Prostate gland (tissue), 2 donors: Measurements from ENCODE around the gene DSCAML1.

Source experiments
- CTCF ChIP-seq, 4 experiments: fragments of 200-600 bp in 2 of 4; fragments of 450-650 bp in 2 of 4; sonication (generic) in 2 of 4; IDR thresholded peaks; 1 replicate in 3 of 4; 2 replicates in 1 of 4; pipeline ENCODE4 v1.5.1; 2016 to 2019; ENCODE audit warnings: antibody characterized with exemption in 4 of 4, mild to moderate bottlenecking in 2 of 4, moderate library complexity in 2 of 4
- POLR2A ChIP-seq: fragments of 450-650 bp; IDR thresholded peaks from one replicate; pipeline ENCODE4 v1.6.1; 2016; ENCODE audit warnings: antibody characterized with exemption, mild to moderate bottlenecking

DNA sequence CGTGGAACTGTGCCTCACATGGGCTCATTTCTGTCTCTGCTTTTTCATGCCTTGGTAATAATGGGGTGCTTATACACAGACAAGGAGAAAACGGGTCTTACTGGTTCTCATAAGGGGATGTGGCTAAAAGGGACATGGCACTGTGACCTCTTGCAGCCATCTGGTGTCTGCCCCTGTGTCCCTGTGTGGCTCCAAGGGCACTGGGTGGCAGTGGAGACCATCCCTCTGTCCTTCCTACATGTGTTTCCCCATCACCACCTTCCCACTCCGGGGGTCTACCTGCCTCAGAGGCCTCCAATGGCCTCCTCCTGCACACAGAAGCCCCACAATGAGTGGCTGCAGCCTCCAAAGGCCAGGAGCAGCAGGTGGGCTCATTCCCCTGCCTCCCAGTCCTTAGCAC, 248.1 kb downstream of the DSCAML1 start:
- TF ChIP-seq CTCF (IDR thresholded peaks at IDR 0.05) (no peak), POLR2A (no peak)
